ENCODE results near the gene PEF1. TPM values are rescaled to one million over a fixed set of nuclear protein-coding genes. Genes with fewer than 3 reads are reported as not detected.

Gene PEF1
- polyA plus RNA-seq (ENCODE audit: insufficient read length in 10 of 10), result 10 to 100 TPM; 34.5 to 47.7 (median 40.2) TPM
- long read RNA-seq, donor 1, transcript PEF1-201 (5 exons, 1,629 nt), result major isoform, 17 of 18 reads
- long read RNA-seq, donor 1, partial matches to known transcripts, result 0 of 18 reads
- long read RNA-seq, donor 1, other reads (novel, unspliced or antisense), result 0 of 18 reads
- long read RNA-seq, donor 2, transcript PEF1-201 (5 exons, 1,629 nt), result major isoform, 20 of 20 reads
- long read RNA-seq, donor 2, partial matches to known transcripts, result 0 of 20 reads
- long read RNA-seq, donor 2, other reads (novel, unspliced or antisense), result 0 of 20 reads
- long read RNA-seq, donor 3, result 0 reads
- long read RNA-seq, donor 4, transcript PEF1-201 (5 exons, 1,629 nt), result major isoform, 8 of 9 reads
- long read RNA-seq, donor 4, partial matches to known transcripts, result 0 of 9 reads
- long read RNA-seq, donor 4, other reads (novel, unspliced or antisense), result 0 of 9 reads
- long read RNA-seq, donor 5, transcript PEF1-201 (5 exons, 1,629 nt), result major isoform, 12 of 26 reads
- long read RNA-seq, donor 5, partial matches to known transcripts, result 14 of 26 reads
- long read RNA-seq, donor 5, other reads (novel, unspliced or antisense), result 0 of 26 reads
- long read RNA-seq, donor 6, transcript PEF1-201 (5 exons, 1,629 nt), result major isoform, 16 of 17 reads
- long read RNA-seq, donor 6, partial matches to known transcripts, result 0 of 17 reads
- long read RNA-seq, donor 6, other reads (novel, unspliced or antisense), result 0 of 17 reads
- long read RNA-seq, donor 7, transcript PEF1-201 (5 exons, 1,629 nt), result major isoform, 11 of 11 reads
- long read RNA-seq, donor 7, partial matches to known transcripts, result 0 of 11 reads
- long read RNA-seq, donor 7, other reads (novel, unspliced or antisense), result 0 of 11 reads
- long read RNA-seq, donor 8, transcript PEF1-201 (5 exons, 1,629 nt), result major isoform, 13 of 14 reads
- long read RNA-seq, donor 8, partial matches to known transcripts, result 0 of 14 reads
- long read RNA-seq, donor 8, other reads (novel, unspliced or antisense), result 0 of 14 reads
- long read RNA-seq, donor 9, partial matches to known transcripts, result 0 of 1 reads
- long read RNA-seq, donor 9, other reads (novel, unspliced or antisense), result 0 of 1 reads

- peak; percentile 98 to 99 (median 99) for DNase-seq
Observed at GRCh38 chr1:31644560-31645273, at the start of gene PEF1. PEF1 (minus strand) TSS chr1:31644876; CDS start chr1:31644864, 12 bp downstream.

GRCh38 chr1:31693231-31693630 is 48.6 kb upstream of the PEF1 start:
- no peak for DNase-seq

GRCh38 chr1:31691951-31692350 is 47.3 kb upstream of the PEF1 start:
- no peak for DNase-seq

- no peak for DNase-seq
Observed at GRCh38 chr1:31691446-31691845, 46.8 kb upstream of the PEF1 start.

- DNase-seq, result no peak
Observed at GRCh38 chr1:31690921-31691320, 46.2 kb upstream of the PEF1 start.

GRCh38 chr1:31689854-31690253 is 45.2 kb upstream of the PEF1 start:
- DNase-seq, result peak in 1 of 3 donors; percentile 89

- DNase-seq, result no peak
Observed at GRCh38 chr1:31689379-31689778, 44.7 kb upstream of the PEF1 start.

GRCh38 chr1:31688233-31688918 is 43.7 kb upstream of the PEF1 start:
- no peak for DNase-seq

GRCh38 chr1:31687601-31688000 is 42.9 kb upstream of the PEF1 start:
- DNase-seq, result no peak

- DNase-seq, result no peak
Observed at GRCh38 chr1:31685795-31686194, 41.1 kb upstream of the PEF1 start.

GRCh38 chr1:31683997-31684396 is 39.3 kb upstream of the PEF1 start:
- DNase-seq, result no peak

GRCh38 chr1:31681415-31681814 is 36.7 kb upstream of the PEF1 start:
- peak in 1 of 3 donors; percentile 57 for DNase-seq

GRCh38 chr1:31679676-31680230 is 35.1 kb upstream of the PEF1 start:
- DNase-seq, result no peak

GRCh38 chr1:31679091-31679490 is 34.4 kb upstream of the PEF1 start:
- no peak for DNase-seq

- no peak for DNase-seq
Observed at GRCh38 chr1:31678681-31679080, 34.0 kb upstream of the PEF1 start.

- DNase-seq, result no peak
Observed at GRCh38 chr1:31677949-31678348, 33.3 kb upstream of the PEF1 start.

GRCh38 chr1:31677401-31677800 is 32.7 kb upstream of the PEF1 start:
- DNase-seq, result no peak

GRCh38 chr1:31675756-31676155 is 31.1 kb upstream of the PEF1 start:
- no peak for DNase-seq

GRCh38 chr1:31675161-31675560 is 30.5 kb upstream of the PEF1 start:
- no peak for DNase-seq

GRCh38 chr1:31674626-31675025 is 29.9 kb upstream of the PEF1 start:
- DNase-seq, result peak in 1 of 3 donors; percentile 46

- no peak for DNase-seq
Observed at GRCh38 chr1:31673433-31673832, 28.8 kb upstream of the PEF1 start.

All from muscle of back (tissue), 13 donors.